ENCODE data around the gene TAF8. TPM values are rescaled to one million over a fixed set of nuclear protein-coding genes. Genes with fewer than 3 reads are reported as not detected.

The TAF8 gene
- total RNA-seq, 1 donor from 2014 or later, result 38.8 TPM

DNA sequence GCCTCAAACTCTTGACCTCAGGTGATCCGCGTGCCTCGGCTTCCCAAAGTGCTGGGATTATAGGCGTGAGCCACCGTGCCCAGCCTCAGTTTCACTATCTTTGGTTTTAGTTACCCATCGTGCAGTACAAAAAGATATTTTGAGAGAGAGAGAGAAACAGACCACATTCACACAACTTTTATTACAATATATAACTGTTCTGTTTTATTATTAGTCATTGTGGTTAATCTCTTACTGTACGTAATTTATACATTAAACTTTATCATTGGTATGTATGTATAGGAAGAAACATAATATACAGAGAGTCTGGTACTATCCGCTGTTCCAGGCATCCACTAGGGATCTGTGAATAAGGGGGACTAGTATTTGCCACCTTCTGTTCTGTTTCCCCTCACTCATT, 29.4 kb upstream of the TAF8 start:
- H3K36me3 Mint-ChIP-seq (ENCODE audit: low read depth), result peaks cover 10% of the 10 kb centered on the region
- intact Hi-C loops (cut with micrococcal nuclease), result no loop called here

GRCh38 chr6:42021847-42022754, 28.2 kb upstream of the TAF8 start:
- DNase-seq (ENCODE audit: low spot score), result peak; percentile 68
- H3K4me1 Mint-ChIP-seq (ENCODE audit: low read depth), result peaks cover 58% of the 10 kb centered on the region
- intact Hi-C loops (cut with micrococcal nuclease), result loop anchor here (1.0 to 2.0 kb wide), 2 partner anchors 17 to 63 kb away; no protein-coding TSS in a partner anchor
- peaks cover 20% of the 10 kb centered on the region for H3K36me3 Mint-ChIP-seq (ENCODE audit: low read depth)
- H3K27ac Mint-ChIP-seq, result peak overlapping the region; percentile 96
- H3K27me3 Mint-ChIP-seq (ENCODE audit: low read depth), result no peaks in the 10 kb centered on the region
- H3K9me3 Mint-ChIP-seq, result no peaks in the 10 kb centered on the region
- H3K4me3 Mint-ChIP-seq (ENCODE audit: low read depth), result peak overlapping the region; percentile 64

More for the DNA sequence above, 29.4 kb upstream of the TAF8 start:
- peak overlapping the region; percentile 49 for H3K4me3 Mint-ChIP-seq (ENCODE audit: low read depth)
- H3K27ac Mint-ChIP-seq, result peak overlapping the region; percentile 96
- H3K9me3 Mint-ChIP-seq, result no peaks in the 10 kb centered on the region
- no peaks in the 10 kb centered on the region for H3K27me3 Mint-ChIP-seq (ENCODE audit: low read depth)
- peaks cover 56% of the 10 kb centered on the region for H3K4me1 Mint-ChIP-seq (ENCODE audit: low read depth)
- no peak for DNase-seq (ENCODE audit: low spot score)

DNA sequence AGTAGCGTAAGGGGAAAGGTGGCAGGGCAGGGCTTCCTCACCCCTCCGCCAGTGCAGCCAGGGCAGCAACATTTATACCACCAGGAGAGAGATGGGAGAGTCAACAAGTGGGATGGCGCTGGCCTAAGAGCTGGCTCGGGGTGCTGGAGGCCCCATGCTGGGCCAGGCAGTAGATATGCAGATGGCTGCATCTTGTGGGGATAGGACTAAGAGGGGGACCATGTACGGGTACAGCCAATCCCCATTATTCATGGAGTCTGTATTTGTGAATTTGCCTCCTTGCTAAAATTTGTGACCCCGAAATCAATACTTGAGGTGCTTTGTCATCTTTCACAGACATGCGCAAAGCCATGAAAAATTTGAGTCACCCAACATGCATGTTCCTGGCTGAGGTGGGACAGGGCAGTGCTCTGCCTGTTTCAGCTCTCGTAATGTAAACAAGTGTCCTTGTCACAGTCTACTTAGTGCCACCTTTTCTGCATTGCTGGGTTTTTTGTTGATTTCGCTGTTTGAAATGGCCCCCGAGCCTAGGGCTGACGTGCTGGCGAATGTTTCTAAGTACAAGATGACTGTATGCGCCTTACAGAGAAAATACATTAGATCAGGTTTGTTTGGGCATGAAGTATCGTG, 27.5 kb upstream of the TAF8 start:
- no peak for DNase-seq (ENCODE audit: low spot score)
- Mint-ChIP-seq H3K9me3 (no peaks in the 10 kb centered on the region), H3K4me3 (ENCODE audit: low read depth) (peak overlapping the region; percentile 64), H3K36me3 (ENCODE audit: low read depth) (peaks cover 20% of the 10 kb centered on the region), H3K27me3 (ENCODE audit: low read depth) (no peaks in the 10 kb centered on the region), H3K4me1 (ENCODE audit: low read depth) (peaks cover 57% of the 10 kb centered on the region), H3K27ac (peak overlapping the region; percentile 96)
- intact Hi-C loops (cut with micrococcal nuclease), result loop anchor here (1.0 to 2.0 kb wide), 2 partner anchors 16 to 64 kb away; no protein-coding TSS in a partner anchor

DNA sequence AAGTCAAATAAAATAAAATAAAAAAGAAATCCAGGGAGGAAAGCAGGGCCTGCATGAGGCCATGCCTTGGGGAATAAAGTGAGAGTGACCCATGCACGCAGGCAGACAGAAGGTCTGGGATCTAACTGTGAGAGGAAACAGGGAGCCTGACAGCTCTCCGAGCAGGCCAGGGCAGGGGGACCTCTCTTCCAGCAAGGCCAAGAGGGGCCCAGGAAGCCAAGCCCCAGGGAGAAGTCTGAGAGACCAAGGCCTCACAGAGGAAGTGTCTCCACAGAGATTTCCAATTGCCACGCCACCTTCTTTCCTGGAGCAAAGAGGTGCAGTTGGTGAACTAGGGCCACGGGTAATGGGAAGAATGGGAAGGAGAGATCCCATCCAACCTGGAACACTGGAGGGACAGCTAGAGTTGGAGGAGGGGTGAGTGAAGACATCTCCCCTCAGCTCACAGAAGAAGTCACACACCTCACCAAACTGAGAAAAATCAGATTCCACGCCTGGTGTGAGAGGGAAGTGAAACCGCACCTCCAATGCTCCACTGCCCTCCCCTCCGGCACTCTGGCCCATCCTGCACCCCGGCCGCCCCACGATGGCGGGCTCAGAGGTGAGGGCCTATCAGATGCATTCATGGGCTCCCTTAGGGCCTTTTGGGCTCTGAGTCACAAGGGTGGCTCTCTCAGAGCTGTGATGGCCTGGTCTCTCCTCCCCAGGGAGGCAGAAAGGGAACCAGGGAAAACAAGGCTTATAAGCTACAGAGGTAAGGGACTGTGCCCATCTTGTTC, 25.1 kb upstream of the TAF8 start:
- intact Hi-C loops (cut with micrococcal nuclease), result no loop called here
- H3K4me3 Mint-ChIP-seq (ENCODE audit: low read depth), result no peak overlapping the region
- H3K9me3 Mint-ChIP-seq, result no peaks in the 10 kb centered on the region
- H3K4me1 Mint-ChIP-seq (ENCODE audit: low read depth), result peaks cover 69% of the 10 kb centered on the region
- H3K27me3 Mint-ChIP-seq (ENCODE audit: low read depth), result no peaks in the 10 kb centered on the region
- peak overlapping the region; percentile 61 for H3K27ac Mint-ChIP-seq
- DNase-seq (ENCODE audit: low spot score), result no peak
- H3K36me3 Mint-ChIP-seq (ENCODE audit: low read depth), result peaks cover 19% of the 10 kb centered on the region

- no peaks in the 10 kb centered on the region for H3K9me3 Mint-ChIP-seq
- no peak for DNase-seq (ENCODE audit: low spot score)
- intact Hi-C loops (cut with micrococcal nuclease), result no loop called here
- H3K27me3 Mint-ChIP-seq (ENCODE audit: low read depth), result no peaks in the 10 kb centered on the region
- H3K4me3 Mint-ChIP-seq (ENCODE audit: low read depth), result no peak overlapping the region
- peaks cover 16% of the 10 kb centered on the region for H3K36me3 Mint-ChIP-seq (ENCODE audit: low read depth)
- H3K4me1 Mint-ChIP-seq (ENCODE audit: low read depth), result peaks cover 69% of the 10 kb centered on the region
- peak overlapping the region; percentile 64 for H3K27ac Mint-ChIP-seq
Observed at GRCh38 chr6:42025845-42026243, 24.5 kb upstream of the TAF8 start.

DNA sequence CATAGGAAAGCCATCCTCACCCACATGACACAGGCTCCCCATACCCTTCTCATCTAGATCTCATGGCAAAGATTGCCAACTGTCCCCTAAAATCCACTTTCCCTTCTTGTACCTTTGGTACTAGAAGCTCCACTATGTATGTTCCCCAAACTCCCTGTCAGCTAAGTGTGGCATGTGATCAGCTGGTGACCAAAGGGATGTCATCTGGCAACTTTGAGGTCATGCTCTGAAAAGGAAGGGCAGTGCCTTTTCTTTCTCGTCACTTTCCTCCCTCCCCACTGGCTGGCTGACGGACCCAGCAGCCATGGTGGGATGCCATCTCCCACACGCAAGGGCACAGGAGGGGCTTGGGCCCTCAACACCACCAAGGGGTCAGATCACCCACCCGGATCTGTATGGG, 23.8 kb upstream of the TAF8 start:
- DNase-seq (ENCODE audit: low spot score), result no peak
- peaks cover 16% of the 10 kb centered on the region for H3K36me3 Mint-ChIP-seq (ENCODE audit: low read depth)
- H3K27me3 Mint-ChIP-seq (ENCODE audit: low read depth), result no peaks in the 10 kb centered on the region
- peaks cover 69% of the 10 kb centered on the region for H3K4me1 Mint-ChIP-seq (ENCODE audit: low read depth)
- peak overlapping the region; percentile 64 for H3K27ac Mint-ChIP-seq
- H3K9me3 Mint-ChIP-seq, result no peaks in the 10 kb centered on the region
- H3K4me3 Mint-ChIP-seq (ENCODE audit: low read depth), result no peak overlapping the region
- intact Hi-C loops (cut with micrococcal nuclease), result no loop called here

DNA sequence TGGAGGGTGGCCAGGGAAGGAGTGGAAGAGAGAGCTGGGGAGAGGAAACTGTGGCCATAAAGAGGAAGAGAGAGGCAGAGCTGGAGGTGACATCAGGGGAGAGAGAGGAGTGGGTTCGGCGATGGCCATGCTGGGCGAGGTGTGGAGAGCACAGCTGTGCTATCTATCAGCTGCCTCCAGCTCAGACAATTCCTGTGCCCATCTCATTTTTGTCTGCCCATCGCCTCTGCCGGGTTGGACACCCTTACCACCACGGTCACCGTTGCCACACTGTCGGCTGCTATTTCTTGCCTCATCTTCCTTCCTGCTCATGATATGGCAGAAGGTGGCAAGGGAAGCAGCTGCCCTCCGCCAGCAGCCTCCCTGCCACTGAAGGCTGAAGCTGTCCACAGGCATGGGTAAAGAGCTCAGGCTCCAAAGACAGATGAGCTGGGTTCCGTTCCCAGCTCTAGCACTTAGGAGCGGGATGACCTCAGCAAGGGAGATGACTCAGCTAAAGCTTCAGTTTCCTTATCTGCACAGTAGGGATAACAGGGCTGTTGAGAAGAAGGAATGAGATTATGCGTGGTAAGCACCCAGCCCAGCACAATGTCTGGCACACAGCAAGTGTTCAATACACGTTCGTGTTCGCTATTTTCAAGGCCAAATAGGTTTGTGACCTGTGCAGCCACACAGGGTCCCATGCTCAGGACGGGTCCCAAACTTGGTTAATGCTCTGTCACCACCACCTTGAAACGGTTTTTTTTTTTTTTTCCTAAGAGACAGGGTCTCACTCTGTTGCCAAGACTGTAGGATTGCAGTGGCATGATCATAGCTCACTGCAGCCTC, 21.9 kb upstream of the TAF8 start:
- DNase-seq (ENCODE audit: low spot score), result no peak
- intact Hi-C loops (cut with micrococcal nuclease), result no loop called here
- Mint-ChIP-seq H3K4me3 (ENCODE audit: low read depth) (peak overlapping the region; percentile 63), H3K27ac (peak overlapping the region; percentile 87), H3K36me3 (ENCODE audit: low read depth) (peaks cover 16% of the 10 kb centered on the region), H3K9me3 (no peaks in the 10 kb centered on the region), H3K4me1 (ENCODE audit: low read depth) (peaks cover 63% of the 10 kb centered on the region), H3K27me3 (ENCODE audit: low read depth) (no peaks in the 10 kb centered on the region)

DNA sequence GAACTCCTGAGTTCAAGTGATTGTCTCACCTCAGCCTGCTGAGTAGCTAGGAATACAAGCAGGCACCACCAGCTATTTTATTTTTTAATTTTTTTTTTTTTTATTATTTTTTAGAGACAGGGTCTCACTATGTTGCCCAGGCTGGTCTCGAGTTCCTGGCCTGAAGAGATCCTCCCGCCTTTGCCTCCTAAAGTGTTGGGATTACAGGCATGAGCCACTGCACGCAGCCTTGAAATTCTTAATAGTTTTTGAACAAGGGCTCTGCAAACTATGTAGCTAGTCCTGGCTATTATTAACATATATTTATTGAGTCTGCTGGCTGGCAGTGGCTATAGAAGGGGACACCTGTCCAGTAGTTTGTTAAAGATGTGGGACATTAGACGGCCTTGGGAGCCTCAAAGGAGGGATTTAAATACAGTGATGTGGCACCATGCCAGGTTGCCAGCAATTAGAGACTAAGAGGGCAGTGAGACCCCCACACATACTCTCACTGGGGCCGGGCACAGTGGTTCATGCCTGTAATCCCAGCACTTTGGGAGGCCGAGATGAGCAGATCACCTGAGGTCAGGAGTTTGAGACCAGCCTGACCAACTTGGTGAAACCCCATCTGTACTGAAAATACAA, 21.1 kb upstream of the TAF8 start:
- intact Hi-C loops (cut with micrococcal nuclease), result no loop called here

DNA sequence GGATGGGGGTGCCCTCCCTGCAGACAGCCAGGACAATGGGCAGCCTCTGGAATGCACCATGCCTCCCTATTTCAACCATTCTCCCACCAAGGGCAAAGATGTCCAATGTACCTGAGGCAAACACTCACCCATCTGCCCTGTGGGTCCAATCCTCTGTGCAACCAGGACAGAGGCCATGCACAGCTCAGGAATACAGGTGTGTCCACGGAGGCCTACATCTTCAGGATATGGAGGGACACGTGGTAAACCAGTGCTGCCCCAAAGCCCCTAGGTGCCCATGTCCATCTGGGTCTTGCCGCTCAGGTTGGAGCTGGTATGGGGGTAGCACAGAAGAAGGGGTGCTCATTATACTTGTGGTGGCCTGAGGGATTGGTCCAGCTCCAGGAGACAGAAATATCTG, 20.4 kb upstream of the TAF8 start:
- Mint-ChIP-seq H3K36me3 (ENCODE audit: low read depth) (peaks cover 19% of the 10 kb centered on the region), H3K4me3 (ENCODE audit: low read depth) (no peak overlapping the region)

More for the DNA sequence above, 21.1 kb upstream of the TAF8 start:
- Mint-ChIP-seq H3K27ac (peak overlapping the region; percentile 87), H3K4me1 (ENCODE audit: low read depth) (peaks cover 60% of the 10 kb centered on the region), H3K36me3 (ENCODE audit: low read depth) (peaks cover 16% of the 10 kb centered on the region), H3K27me3 (ENCODE audit: low read depth) (no peaks in the 10 kb centered on the region), H3K9me3 (no peaks in the 10 kb centered on the region), H3K4me3 (ENCODE audit: low read depth) (no peak overlapping the region)
- DNase-seq (ENCODE audit: low spot score), result no peak

DNA sequence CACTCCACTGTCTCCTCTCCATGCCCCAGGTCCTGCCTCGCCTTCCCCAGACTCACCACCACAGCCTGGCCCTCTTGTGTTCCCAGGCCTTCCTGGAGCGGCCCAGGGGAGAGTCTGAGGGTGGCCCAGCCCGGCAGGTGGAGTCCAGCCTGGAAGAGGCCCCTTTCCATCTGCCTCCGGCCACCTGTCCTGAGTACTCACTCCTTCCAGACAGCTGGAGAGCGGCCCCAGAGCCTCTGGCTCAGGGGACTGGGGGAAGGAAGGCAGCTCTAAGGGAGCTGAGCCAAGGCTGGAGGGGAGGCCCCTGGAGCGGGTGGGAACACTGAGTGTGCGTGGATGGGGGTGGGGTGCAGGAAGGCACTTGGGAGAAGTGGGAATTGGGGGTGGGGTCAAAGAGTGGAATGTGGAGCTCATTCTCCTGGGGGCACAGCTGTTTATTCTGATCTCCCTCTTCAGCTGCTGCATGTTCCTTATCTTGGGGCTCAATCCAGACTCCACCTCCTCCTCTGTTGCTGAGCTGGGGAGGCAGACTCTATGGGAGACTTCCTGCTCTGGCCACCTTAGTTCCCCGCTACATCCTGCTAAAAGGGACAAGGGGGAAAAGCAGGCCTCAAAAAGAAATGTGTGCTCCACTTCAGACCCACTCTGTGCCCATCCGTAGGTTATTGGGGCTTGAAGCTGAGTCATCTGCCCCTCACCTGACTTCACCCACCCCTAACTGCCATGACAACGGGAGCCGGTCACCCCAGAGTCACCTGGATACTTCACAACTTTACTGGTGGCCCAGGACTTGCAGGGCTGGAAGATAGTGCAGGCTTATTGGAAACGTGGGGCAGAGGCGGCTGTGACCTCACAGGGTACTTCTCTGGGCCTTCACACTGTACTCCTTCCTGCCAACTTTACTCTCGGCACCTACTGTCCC, 19.5 kb upstream of the TAF8 start:
- intact Hi-C loops (cut with micrococcal nuclease), result no loop called here
- Mint-ChIP-seq H3K4me3 (ENCODE audit: low read depth) (peak overlapping the region; percentile 43), H3K36me3 (ENCODE audit: low read depth) (peaks cover 22% of the 10 kb centered on the region), H3K4me1 (ENCODE audit: low read depth) (peaks cover 63% of the 10 kb centered on the region), H3K27me3 (ENCODE audit: low read depth) (no peaks in the 10 kb centered on the region), H3K9me3 (no peaks in the 10 kb centered on the region), H3K27ac (peak overlapping the region; percentile 97)
- no peak for DNase-seq (ENCODE audit: low spot score)

More for the DNA sequence above, 20.4 kb upstream of the TAF8 start:
- intact Hi-C loops (cut with micrococcal nuclease), result no loop called here
- no peaks in the 10 kb centered on the region for H3K9me3 Mint-ChIP-seq
- no peaks in the 10 kb centered on the region for H3K27me3 Mint-ChIP-seq (ENCODE audit: low read depth)
- peaks cover 62% of the 10 kb centered on the region for H3K4me1 Mint-ChIP-seq (ENCODE audit: low read depth)
- peak overlapping the region; percentile 97 for H3K27ac Mint-ChIP-seq
- no peak for DNase-seq (ENCODE audit: low spot score)

- intact Hi-C loops (cut with micrococcal nuclease), result no loop called here
- peaks cover 12% of the 10 kb centered on the region for H3K36me3 Mint-ChIP-seq (ENCODE audit: low read depth)
- peak overlapping the region; percentile 97 for H3K27ac Mint-ChIP-seq
- no peak overlapping the region for H3K4me3 Mint-ChIP-seq (ENCODE audit: low read depth)
- no peaks in the 10 kb centered on the region for H3K27me3 Mint-ChIP-seq (ENCODE audit: low read depth)
- H3K9me3 Mint-ChIP-seq, result no peaks in the 10 kb centered on the region
- peaks cover 56% of the 10 kb centered on the region for H3K4me1 Mint-ChIP-seq (ENCODE audit: low read depth)
- DNase-seq (ENCODE audit: low spot score), result no peak
Observed at GRCh38 chr6:42032366-42032765, 18.0 kb upstream of the TAF8 start.

Data from activated T-helper 2 cell treated with anti-CD3 and anti-CD28 coated beads, Interferon-gamma antibody, Interleukin-2, Interleukin-4, amounts not matched to agents 10 μg/mL and 5 μg/mL and 100 μg/mL, durations not matched to agents 14 hours and 24 hours and 36 hours (primary cell).